SK-N-MC (cell line): ENCODE data around the gene PLD5.

Experiments
- DNase-seq: peaks from one replicate; pipeline ENCODE4 v3.0.0-alpha.2; 2011; ENCODE audit warnings: low read depth, low spot score
- H3K27ac ChIP-seq: fragments of 200-600 bp; sonication (generic); 2 replicates; pipeline ENCODE4 v1.5.1; 2016; ENCODE audit warnings: mixed run types
- H3K36me3 ChIP-seq: fragments of 200-600 bp; sonication (generic); 2 replicates; pipeline ENCODE4 v1.6.1; 2017; ENCODE audit warnings: antibody characterized with exemption, low read length, mixed read lengths; ENCODE audit not compliant: insufficient read depth
- H3K4me3 ChIP-seq: fragments of 200-600 bp; sonication (generic); 2 replicates; pipeline ENCODE4 v1.5.1; 2016
- H3K9ac ChIP-seq: fragments of 200-600 bp; sonication (generic); 2 replicates; pipeline ENCODE4 v1.8.0; 2017; ENCODE audit warnings: mixed run types, mixed read lengths; ENCODE audit not compliant: insufficient read length
- H3K9me3 ChIP-seq: fragments of 200-600 bp; sonication (generic); 2 replicates; pipeline ENCODE4 v1.6.1; 2017; ENCODE audit warnings: low read depth, mild to moderate bottlenecking, antibody characterized with exemption, low read length, moderate library complexity, mixed read lengths
- EZH2 ChIP-seq: fragments of 200-600 bp; sonication (generic); IDR thresholded peaks from one replicate; pipeline ENCODE4 v1.6.1; 2017; ENCODE audit warnings: antibody characterized with exemption
- FOXP2 ChIP-seq: optimal IDR thresholded peaks from 2 replicates; pipeline ENCODE3; 2011; ENCODE audit warnings: mild to moderate bottlenecking, moderate library complexity; ENCODE audit not compliant: insufficient read depth; ENCODE audit errors: extremely low read length, control extremely low read depth
- POLR2AphosphoS5 ChIP-seq: IDR thresholded peaks from 2 replicates; pipeline ENCODE4 v1.6.1; 2012; ENCODE audit warnings: mild to moderate bottlenecking, low read depth, low read length, borderline replicate concordance

The PLD5 gene

DNA sequence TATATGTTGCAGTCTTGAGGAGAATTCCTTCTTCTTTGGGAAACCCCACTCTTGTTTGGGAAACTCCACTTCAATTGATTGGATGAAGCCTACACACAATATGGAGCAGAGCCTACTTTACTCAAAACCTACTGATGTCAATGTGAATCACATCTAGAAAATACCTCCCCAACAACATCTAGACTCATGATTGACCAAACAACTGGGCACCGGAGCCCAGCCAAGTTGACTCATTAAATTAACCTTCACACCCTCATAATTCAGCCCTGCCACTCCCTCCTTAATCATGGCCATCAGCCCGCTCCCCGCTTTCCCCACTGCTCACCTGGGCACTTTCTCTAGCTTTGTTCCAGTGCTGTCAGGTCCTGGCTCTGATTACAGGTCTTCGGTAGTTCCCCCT, 317.5 kb downstream of the PLD5 start:
- H3K9ac ChIP-seq: no peak overlapping the region
- no peak for DNase-seq
- no peak overlapping the region for H3K27ac ChIP-seq
- TF ChIP-seq POLR2AphosphoS5: no peak
- H3K4me3 ChIP-seq: no peak overlapping the region
- H3K36me3 ChIP-seq: no peaks in the 10 kb centered on the region
- H3K9me3 ChIP-seq: no peaks in the 10 kb centered on the region

DNA sequence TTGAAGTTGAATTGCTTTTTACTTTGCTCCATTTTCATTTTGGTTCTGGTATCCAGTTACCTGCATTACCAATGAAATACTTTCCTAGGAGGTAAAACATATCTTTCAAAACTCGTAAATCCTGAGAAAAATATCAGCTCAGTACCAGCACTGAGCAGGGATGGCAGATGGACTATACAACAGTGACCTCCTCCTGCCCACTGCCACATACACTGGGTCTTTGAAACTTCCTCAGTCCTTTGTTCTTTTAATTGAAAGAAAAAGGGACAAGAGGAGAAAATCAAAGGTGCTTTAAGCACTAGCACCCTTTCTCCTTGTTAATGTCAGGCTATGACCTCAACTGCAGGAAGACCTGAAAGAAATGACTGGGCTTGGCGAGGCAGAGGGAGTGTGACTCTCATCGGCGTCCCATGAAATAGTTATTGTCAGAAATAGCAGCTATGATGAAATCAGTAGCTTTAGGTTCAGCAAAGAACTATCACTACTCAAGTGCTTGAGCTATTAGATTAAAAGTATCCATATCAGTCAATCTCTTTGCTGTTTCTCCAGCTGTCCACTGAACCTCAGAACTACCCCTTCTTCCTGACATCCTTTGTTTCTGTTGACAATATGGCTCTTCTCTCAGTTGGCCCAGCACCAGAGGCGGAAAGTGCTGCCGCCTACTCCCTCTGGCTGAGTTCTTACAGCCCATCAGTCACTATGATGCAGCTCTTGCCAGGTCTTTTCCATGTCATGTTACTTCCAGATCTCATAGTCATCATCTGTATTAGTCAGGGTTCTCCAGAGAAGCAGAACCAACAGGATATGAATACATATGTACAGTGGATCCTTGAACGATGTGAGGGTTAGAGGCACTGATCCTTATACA, 318.6 kb downstream of the PLD5 start:
- Histone ChIP-seq H3K9me3 (no peaks in the 10 kb centered on the region), H3K27ac (no peak overlapping the region), H3K4me3 (no peak overlapping the region), H3K9ac (no peak overlapping the region), H3K36me3 (no peaks in the 10 kb centered on the region)
- no peak for DNase-seq
- TF ChIP-seq POLR2AphosphoS5 (no peak), EZH2 (no peak), FOXP2 (no peak)

DNA sequence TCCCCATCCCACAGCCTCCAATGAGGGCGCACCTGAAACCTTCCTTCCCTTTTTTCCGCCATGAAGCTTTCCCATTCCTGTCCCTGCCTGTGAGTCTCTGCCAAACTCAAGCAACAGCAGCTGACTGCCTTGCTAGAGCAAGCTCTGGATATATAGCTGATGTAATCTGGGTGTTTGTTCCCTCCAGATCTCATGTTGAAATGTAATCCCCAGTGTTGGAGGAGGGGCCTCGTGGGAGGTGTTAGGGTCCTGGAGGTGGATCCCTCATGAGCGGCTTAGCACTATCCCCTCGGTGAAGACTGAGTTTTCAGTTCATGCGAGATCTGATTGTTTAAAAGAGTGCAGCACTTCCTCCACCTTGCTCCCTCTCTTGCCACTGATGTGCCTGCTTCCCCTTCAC, 321.2 kb downstream of the PLD5 start:
- Histone ChIP-seq H3K9me3 (no peaks in the 10 kb centered on the region), H3K27ac (no peak overlapping the region), H3K36me3 (no peaks in the 10 kb centered on the region), H3K4me3 (no peak overlapping the region), H3K9ac (no peak overlapping the region)
- TF ChIP-seq EZH2 (no peak), POLR2AphosphoS5 (no peak), FOXP2 (no peak)
- DNase-seq: no peak

DNA sequence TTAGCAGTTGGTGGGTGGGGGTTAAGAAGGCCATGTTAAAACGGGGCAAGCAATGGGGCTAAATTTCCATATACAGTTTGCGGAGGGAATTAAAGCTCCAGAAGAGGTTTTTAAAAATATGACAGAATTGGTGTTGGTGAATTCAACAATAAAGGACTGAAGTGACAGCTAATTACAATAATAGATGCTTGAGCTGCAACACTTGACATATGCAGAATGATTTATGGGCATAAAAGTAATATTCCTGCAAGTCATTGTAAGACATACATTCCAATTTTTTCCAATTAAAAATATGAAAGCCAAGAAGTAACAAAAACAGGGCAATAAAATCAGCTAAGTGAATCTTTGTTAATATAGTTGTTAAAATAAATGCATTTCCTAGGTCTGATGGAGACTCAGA, 323.4 kb downstream of the PLD5 start:
- no peak overlapping the region for H3K27ac ChIP-seq
- TF ChIP-seq POLR2AphosphoS5 (no peak), EZH2 (no peak), FOXP2 (no peak)
- H3K9me3 ChIP-seq: no peaks in the 10 kb centered on the region
- no peak overlapping the region for H3K9ac ChIP-seq
- no peaks in the 10 kb centered on the region for H3K36me3 ChIP-seq
- no peak overlapping the region for H3K4me3 ChIP-seq
- no peak for DNase-seq

DNA sequence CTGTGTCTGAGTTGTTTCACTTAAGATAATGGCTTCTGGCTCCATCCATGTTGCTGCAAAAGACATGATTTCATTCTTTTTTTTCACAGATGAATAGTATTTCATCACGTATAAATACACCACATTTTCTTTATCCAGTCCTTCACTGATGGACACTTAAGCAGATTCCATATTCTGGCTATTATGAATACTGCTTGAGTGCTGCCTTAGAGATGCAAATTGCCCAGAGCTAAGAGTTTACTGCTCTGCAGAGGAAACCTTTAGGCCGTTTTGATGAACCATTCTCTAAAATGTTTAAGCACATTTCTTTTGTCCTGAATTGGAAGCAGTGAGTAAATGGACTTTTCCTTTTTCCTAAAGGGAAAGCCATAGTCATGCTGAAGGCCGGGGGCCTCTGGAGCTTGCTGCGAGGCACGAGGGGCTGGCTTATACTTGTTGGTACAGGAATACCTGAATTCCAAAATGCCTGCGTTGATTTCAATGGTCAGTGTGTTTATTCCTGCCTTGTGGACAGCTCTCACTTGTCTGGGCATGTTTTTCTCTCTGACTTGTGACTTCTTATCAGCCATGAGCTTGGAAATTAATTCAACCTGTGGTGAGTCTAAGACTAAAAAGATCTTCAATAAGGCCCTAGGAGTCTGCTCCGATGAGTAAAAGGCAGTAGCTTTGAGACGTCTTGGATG, 324.6 kb downstream of the PLD5 start:
- no peak for DNase-seq
- Histone ChIP-seq H3K4me3 (no peak overlapping the region), H3K9me3 (no peaks in the 10 kb centered on the region), H3K27ac (no peak overlapping the region), H3K9ac (no peak overlapping the region), H3K36me3 (no peaks in the 10 kb centered on the region)
- TF ChIP-seq POLR2AphosphoS5 (no peak), FOXP2 (no peak), EZH2 (no peak)

DNA sequence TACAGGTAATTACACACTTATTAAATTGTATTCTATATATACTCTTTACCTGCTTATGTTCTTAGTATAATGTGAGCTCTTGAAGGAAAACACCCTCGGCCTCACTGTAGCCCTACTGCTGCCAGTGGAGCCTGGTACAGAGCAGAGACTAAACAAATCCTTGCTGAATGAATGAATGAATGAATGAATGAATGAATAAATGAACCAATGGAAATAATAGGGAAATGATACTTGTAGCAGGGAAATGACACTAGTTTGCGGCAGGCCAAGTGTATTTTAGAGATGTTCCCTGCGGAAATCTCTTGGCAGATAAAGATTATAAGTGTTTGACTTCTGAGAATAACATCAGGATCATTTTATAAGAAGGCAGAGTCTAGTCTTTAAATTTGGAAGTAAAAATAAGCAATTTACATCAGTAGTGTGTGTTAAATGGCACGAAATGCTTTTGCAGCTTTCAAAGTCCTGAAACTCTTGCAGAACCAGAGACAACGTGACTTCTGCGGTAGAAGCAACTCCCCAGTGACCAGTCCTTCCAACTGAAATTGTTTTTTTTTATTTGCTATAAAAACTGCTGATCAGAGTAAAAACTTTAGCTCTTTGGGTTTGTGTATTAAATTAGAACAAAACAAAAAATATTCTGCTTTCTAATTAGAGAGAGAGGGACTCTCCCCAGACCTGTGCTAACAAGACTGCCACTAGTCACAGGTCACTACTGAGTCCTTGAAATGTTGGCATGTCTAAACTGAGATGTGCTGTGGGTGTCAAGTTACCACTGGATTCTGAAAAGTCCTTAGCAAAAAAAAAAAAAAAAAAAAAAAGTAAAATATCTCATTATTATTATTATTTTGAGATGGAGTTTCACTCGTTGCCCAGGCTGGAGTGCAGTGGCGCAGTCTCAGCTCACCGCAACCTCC, 326.3 kb downstream of the PLD5 start:
- DNase-seq: no peak
- TF ChIP-seq FOXP2: no peak
- no peak for TF ChIP-seq EZH2
- no peak for TF ChIP-seq POLR2AphosphoS5
- Histone ChIP-seq H3K36me3 (no peaks in the 10 kb centered on the region), H3K4me3 (no peak overlapping the region), H3K9me3 (no peaks in the 10 kb centered on the region), H3K9ac (no peak overlapping the region), H3K27ac (no peak overlapping the region)

DNA sequence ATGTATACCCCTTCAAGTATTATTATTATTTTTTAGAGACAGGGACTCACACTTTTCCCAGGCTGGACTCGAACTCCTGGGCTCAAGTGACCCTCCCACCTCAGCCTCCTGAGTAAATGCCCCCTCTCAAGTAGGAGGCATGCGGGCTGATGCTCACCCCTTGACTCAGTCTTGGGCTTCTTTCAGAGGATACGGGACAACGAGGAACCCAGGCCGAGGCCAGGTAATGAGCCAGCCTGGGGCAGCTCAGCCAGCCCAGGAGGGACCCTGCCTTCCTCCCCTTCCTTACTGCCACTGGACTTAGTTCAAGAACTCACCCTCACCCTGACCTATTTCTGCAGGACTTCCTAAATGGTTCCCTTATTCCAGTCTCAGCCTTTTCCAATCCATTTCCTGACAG, 327.6 kb downstream of the PLD5 start:
- Histone ChIP-seq H3K27ac (no peak overlapping the region), H3K4me3 (no peak overlapping the region), H3K9ac (no peak overlapping the region), H3K36me3 (no peaks in the 10 kb centered on the region), H3K9me3 (no peaks in the 10 kb centered on the region)
- TF ChIP-seq EZH2 (no peak), POLR2AphosphoS5 (no peak), FOXP2 (no peak)
- no peak for DNase-seq

DNA sequence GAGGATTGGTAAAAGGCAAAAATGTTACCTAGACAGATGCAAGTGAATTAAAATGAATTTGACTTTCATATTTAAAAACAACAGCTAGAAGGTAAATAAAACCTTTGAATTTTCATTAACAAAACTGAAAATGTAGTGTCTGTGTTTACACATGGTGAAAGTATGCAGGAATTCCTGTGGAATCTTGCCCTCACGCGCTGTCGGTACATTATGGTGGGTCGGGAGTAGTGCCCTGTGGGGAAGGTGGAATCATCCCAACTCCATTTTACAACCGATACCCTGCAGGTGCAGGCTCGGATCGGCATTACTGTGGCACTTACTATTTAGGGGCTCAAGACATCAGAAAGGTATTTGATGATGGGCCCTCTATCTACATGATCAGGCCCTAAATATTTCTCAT, 328.4 kb downstream of the PLD5 start:
- DNase-seq: no peak
- no peaks in the 10 kb centered on the region for H3K36me3 ChIP-seq
- TF ChIP-seq EZH2: no peak
- no peak for TF ChIP-seq POLR2AphosphoS5
- no peak for TF ChIP-seq FOXP2
- no peak overlapping the region for H3K27ac ChIP-seq
- no peak overlapping the region for H3K9ac ChIP-seq
- no peaks in the 10 kb centered on the region for H3K9me3 ChIP-seq
- H3K4me3 ChIP-seq: no peak overlapping the region
